ENCODE results near the gene MTMR3. TPM values are rescaled to one million over a fixed set of nuclear protein-coding genes. Genes with fewer than 3 reads are reported as not detected.

MTMR3 gene
- total and polyA plus RNA-seq, 2 donors (not counting 1 experiment from before 2014, with no cell fraction given): 31.7 to 67.8 TPM

- POLR2A ChIA-PET: interaction anchor here (0.6 kb wide), 1 partner anchor 1918 kb away, joined by 4 read pairs; no protein-coding TSS in a partner anchor
- CTCF ChIA-PET: interaction anchor here (1.5 kb wide), 1 partner anchor 165 kb away, joined by 5 read pairs; no protein-coding TSS in a partner anchor
- no peak overlapping the region for H3K4me3 Mint-ChIP-seq
Measured at GRCh38 chr22:29840498-29840897, 42.5 kb upstream of the MTMR3 start.

GRCh38 chr22:29842172-29842571 is 40.8 kb upstream of the MTMR3 start:
- Histone ChIP-seq H3K9me3 (ENCODE audit: control extremely low read depth in 1 of 3, control insufficient read depth in 2 of 3, insufficient read depth in 1 of 3, low read length in 2 of 3) (peaks cover 0 to 6% (median 0%) of the 10 kb centered on the region in 3 donors), H3K79me2 (ENCODE audit: control insufficient read depth, insufficient read depth, low read length) (peaks cover 13% of the 10 kb centered on the region), H3K9ac (ENCODE audit: low read length) (no peak overlapping the region), H3K27me3 (replicated peaks in 1 of 4; ENCODE audit: control extremely low read depth in 1 of 4, control insufficient read depth in 3 of 4, insufficient read depth in 4 of 4, low read length in 3 of 4) (no peaks in the 10 kb centered on the region), H3K4me3 (ENCODE audit: control extremely low read depth in 1 of 5, extremely low read depth in 1 of 5, insufficient read depth in 1 of 5, low read depth in 2 of 5, low read length in 4 of 5) (no peak overlapping the region), H4K20me1 (ENCODE audit: control insufficient read depth, insufficient read depth, low read length, poor library complexity, severe bottlenecking) (peaks cover 3% of the 10 kb centered on the region), H3K4me2 (replicated peaks; ENCODE audit: low read depth, low read length, poor library complexity, severe bottlenecking) (no peak overlapping the region), H3K36me3 (replicated peaks in 1 of 2; ENCODE audit: control extremely low read depth in 1 of 2, control insufficient read depth in 1 of 2, extremely low read depth in 1 of 2, insufficient read depth in 2 of 2, low read length in 1 of 2) (no peaks in the 10 kb centered on the region), H3K27ac (ENCODE audit: low read length in 2 of 2) (no peak overlapping the region), H2AFZ (ENCODE audit: insufficient read depth, low read depth, low read length, poor library complexity, severe bottlenecking) (no peak overlapping the region), H3K4me1 (ENCODE audit: control insufficient read depth in 2 of 2, insufficient read depth in 2 of 2, low read length in 2 of 2) (peaks cover 11 to 13% of the 10 kb centered on the region in 2 donors)
- no peak for DNase-seq
- ChIA-PET POLR2A (interaction anchor here (0.6 kb wide), 1 partner anchor 35 kb away, joined by 3 read pairs; no protein-coding TSS in a partner anchor), CTCF (interaction anchor here (1.5 kb wide), 1 partner anchor 164 kb away, joined by 5 read pairs; no protein-coding TSS in a partner anchor)
- Mint-ChIP-seq H3K27me3 (peaks cover 4% of the 10 kb centered on the region), H3K27ac (no peak overlapping the region), H3K9me3 (ENCODE audit: insufficient read depth) (no peaks in the 10 kb centered on the region), H3K4me1 (peaks cover 13% of the 10 kb centered on the region), H3K4me3 (no peak overlapping the region)
- TF ChIP-seq CTCF (IDR thresholded peaks at IDR 0.05) (no peak), EZH2 (IDR thresholded peaks at IDR 0.05; ENCODE audit: borderline replicate concordance, insufficient read depth, low read depth, low read length, poor library complexity, severe bottlenecking) (no peak)
- intact Hi-C loops (cut with micrococcal nuclease): no loop called here
- ATAC-seq (ENCODE audit: low read depth): no peak
- WGBS (ENCODE audit: insufficient coverage): no CpG with 5 or more reads among the region's 2 CpGs

More at GRCh38 chr22:29840498-29840897, 42.5 kb upstream of the MTMR3 start:
- Histone ChIP-seq H3K9me3 (ENCODE audit: control extremely low read depth in 1 of 3, control insufficient read depth in 2 of 3, insufficient read depth in 1 of 3, low read length in 2 of 3) (no peaks in the 10 kb centered on the region), H3K27ac (ENCODE audit: low read length in 2 of 2) (no peak overlapping the region), H2AFZ (ENCODE audit: insufficient read depth, low read depth, low read length, poor library complexity, severe bottlenecking) (no peak overlapping the region), H3K4me3 (ENCODE audit: control extremely low read depth in 1 of 5, extremely low read depth in 1 of 5, insufficient read depth in 1 of 5, low read depth in 2 of 5, low read length in 4 of 5) (no peak overlapping the region), H3K9ac (ENCODE audit: low read length) (no peak overlapping the region), H4K20me1 (ENCODE audit: control insufficient read depth, insufficient read depth, low read length, poor library complexity, severe bottlenecking) (peaks cover 9% of the 10 kb centered on the region), H3K79me2 (ENCODE audit: control insufficient read depth, insufficient read depth, low read length) (peaks cover 30% of the 10 kb centered on the region), H3K4me2 (replicated peaks; ENCODE audit: low read depth, low read length, poor library complexity, severe bottlenecking) (no peak overlapping the region), H3K27me3 (replicated peaks in 1 of 4; ENCODE audit: control extremely low read depth in 1 of 4, control insufficient read depth in 3 of 4, insufficient read depth in 4 of 4, low read length in 3 of 4) (no peaks in the 10 kb centered on the region), H3K36me3 (replicated peaks in 1 of 2; ENCODE audit: control extremely low read depth in 1 of 2, control insufficient read depth in 1 of 2, extremely low read depth in 1 of 2, insufficient read depth in 2 of 2, low read length in 1 of 2) (no peaks in the 10 kb centered on the region), H3K4me1 (ENCODE audit: control insufficient read depth in 2 of 2, insufficient read depth in 2 of 2, low read length in 2 of 2) (peaks cover 15 to 19% of the 10 kb centered on the region in 2 donors)
- H3K27ac Mint-ChIP-seq: no peak overlapping the region
- TF ChIP-seq EZH2 (IDR thresholded peaks at IDR 0.05; ENCODE audit: borderline replicate concordance, insufficient read depth, low read depth, low read length, poor library complexity, severe bottlenecking) (no peak), CTCF (IDR thresholded peaks at IDR 0.05) (no peak)
- intact Hi-C loops (cut with micrococcal nuclease): no loop called here
- ATAC-seq (ENCODE audit: low read depth): no peak
- no peak for DNase-seq
- peaks cover 4% of the 10 kb centered on the region for H3K27me3 Mint-ChIP-seq
- peaks cover 24% of the 10 kb centered on the region for H3K4me1 Mint-ChIP-seq
- H3K9me3 Mint-ChIP-seq (ENCODE audit: insufficient read depth): no peaks in the 10 kb centered on the region
